H1 (cell line): ENCODE measurements around the gene CCDC88C. TPM values are rescaled to one million over a fixed set of nuclear protein-coding genes. Genes with fewer than 3 reads are reported as not detected.

Experiments
- CTCF ChIA-PET: fragments of 300-600 bp; sonication (Branson Sonifier 250); formaldehyde crosslinking; loops from one replicate; lab custom pipeline; 2021; ENCODE audit not compliant: partially characterized antibody; lab: Charles Lee
- POLR2A ChIA-PET: fragments of 300-600 bp; sonication (Branson Sonifier 250); formaldehyde crosslinking; loops from one replicate; lab custom pipeline; 2021; ENCODE audit warnings: inconsistent platforms; ENCODE audit not compliant: partially characterized antibody; lab: Charles Lee
- DNase-seq, 2 experiments: peaks; one replicate each; pipeline versions ENCODE4 v3.0.0 to v3.0.0-alpha.2; 2010 to 2022; ENCODE audit warnings: low spot score in 2 of 2, low read depth in 1 of 2, mixed read lengths in 1 of 2
- FAIRE-seq: peaks from 2 replicates; lab custom pipeline; 2011; peaks lifted over from hg19 to GRCh38; lab: Jason Lieb, UNC
- H2AFZ ChIP-seq: 2 replicates; pipeline ENCODE4 v1.8.1; 2012; ENCODE audit warnings: low read length, inconsistent platforms
- H2AK5ac ChIP-seq: 2 replicates; pipeline ENCODE4 v1.6.1; 2013; ENCODE audit warnings: low read depth, low read length
- H2BK120ac ChIP-seq: replicated peaks from 2 replicates; pipeline ENCODE3; 2013; ENCODE audit warnings: low read depth, low read length, inconsistent platforms
- H2BK12ac ChIP-seq: 2 replicates; pipeline ENCODE4 v1.6.1; 2013; ENCODE audit warnings: low read depth, low read length
- H2BK15ac ChIP-seq: 2 replicates; pipeline ENCODE4 v1.6.1; 2013; ENCODE audit warnings: low read length
- H2BK20ac ChIP-seq: 2 replicates; pipeline ENCODE4 v1.6.1; 2013; ENCODE audit warnings: low read length
- H2BK5ac ChIP-seq: 2 replicates; pipeline ENCODE4 v1.6.1; 2013; ENCODE audit warnings: low read depth, low read length
- H3K14ac ChIP-seq: 2 replicates; pipeline ENCODE4 v1.6.1; 2013; ENCODE audit warnings: inconsistent platforms; ENCODE audit not compliant: insufficient read length
- H3K18ac ChIP-seq: 2 replicates; pipeline ENCODE4 v1.6.1; 2013; ENCODE audit warnings: low read length; ENCODE audit errors: extremely low read depth
- H3K23ac ChIP-seq: 2 replicates; pipeline ENCODE4 v1.6.1; 2013; ENCODE audit warnings: inconsistent platforms; ENCODE audit not compliant: insufficient read length
- H3K23me2 ChIP-seq: 2 replicates; pipeline ENCODE4 v1.6.1; 2013; ENCODE audit warnings: low read depth, low read length
- H3K27ac ChIP-seq: 2 replicates; pipeline ENCODE4 v1.6.1; 2011; ENCODE audit warnings: low read depth, low read length, inconsistent platforms
- H3K27me3 ChIP-seq, 4 experiments: replicated peaks in 1 of 4; 1 replicate in 1 of 4; 2 replicates in 3 of 4; pipeline versions ENCODE4 v1.6.1 to v1.8.1; 2011 to 2013; ENCODE audit warnings: low read length in 3 of 4, mild to moderate bottlenecking in 3 of 4, inconsistent platforms in 2 of 4, mixed read lengths in 2 of 4, moderate library complexity in 1 of 4; ENCODE audit not compliant: control insufficient read depth in 3 of 4, insufficient read depth in 3 of 4; ENCODE audit errors: extremely low read depth in 1 of 4
- H3K36me3 ChIP-seq, 4 experiments: 2 replicates each; pipeline versions ENCODE4 v1.6.1 to v1.8.1; 2011 to 2013; ENCODE audit warnings: mild to moderate bottlenecking in 4 of 4, low read length in 3 of 4, moderate library complexity in 2 of 4, control low read depth in 1 of 4, inconsistent platforms in 1 of 4; ENCODE audit not compliant: insufficient read depth in 4 of 4, control insufficient read depth in 2 of 4
- H3K4ac ChIP-seq: replicated peaks from 2 replicates; pipeline ENCODE3; 2013; ENCODE audit warnings: low read length, low read depth, mixed read lengths, inconsistent platforms; ENCODE audit not compliant: insufficient read length
- H3K4me1 ChIP-seq, 4 experiments: replicated peaks in 1 of 4; 1 replicate in 1 of 4; 2 replicates in 3 of 4; pipeline versions ENCODE4 v1.6.1 to v1.8.1; 2011 to 2013; ENCODE audit warnings: low read length in 3 of 4, inconsistent platforms in 2 of 4, mixed read lengths in 1 of 4; ENCODE audit not compliant: insufficient read depth in 4 of 4, control insufficient read depth in 3 of 4
- H3K4me2 ChIP-seq, 2 experiments: 2 replicates each; pipeline versions ENCODE4 v1.6.1 to v1.8.1; 2011 to 2013; ENCODE audit warnings: low read depth in 2 of 2, low read length in 2 of 2, control low read depth in 1 of 2, inconsistent platforms in 1 of 2, mild to moderate bottlenecking in 1 of 2; ENCODE audit not compliant: insufficient read depth in 1 of 2
- H3K4me3 ChIP-seq, 4 experiments: fragments of 200-600, 300-600 bp in 1 of 4; sonication (generic), shearing (Covaris generic), sonication (Bioruptor Twin) in 1 of 4; 2 replicates each; pipeline versions ENCODE4 v1.5.1 to v1.8.1; 2011 to 2016; ENCODE audit warnings: low read length in 4 of 4, low read depth in 3 of 4, control low read depth in 2 of 4, inconsistent platforms in 2 of 4, mild to moderate bottlenecking in 2 of 4, mixed read lengths in 1 of 4, moderate library complexity in 1 of 4; ENCODE audit not compliant: insufficient read depth in 2 of 4; ENCODE audit errors: extremely low read depth in 1 of 4
- H3K56ac ChIP-seq: replicated peaks from 2 replicates; pipeline ENCODE3; 2013; ENCODE audit warnings: low read depth, mild to moderate bottlenecking, mixed read lengths, low read length, inconsistent platforms; ENCODE audit not compliant: insufficient read length
- H3K79me1 ChIP-seq: 2 replicates; pipeline ENCODE4 v1.6.1; 2013; ENCODE audit warnings: low read depth, low read length, control low read depth
- H3K79me2 ChIP-seq, 2 experiments: 2 replicates each; pipeline versions ENCODE4 v1.6.1 to v1.8.1; 2012 to 2013; ENCODE audit warnings: low read length in 2 of 2, mild to moderate bottlenecking in 2 of 2, inconsistent platforms in 1 of 2; ENCODE audit not compliant: insufficient read depth in 2 of 2, control insufficient read depth in 1 of 2
- H3K9ac ChIP-seq, 4 experiments: replicated peaks in 1 of 4; 1 replicate in 1 of 4; 2 replicates in 3 of 4; pipeline versions ENCODE4 v1.6.1 to v1.8.1; 2011 to 2013; ENCODE audit warnings: low read depth in 3 of 4, low read length in 3 of 4, control low read depth in 2 of 4, mild to moderate bottlenecking in 2 of 4, moderate library complexity in 2 of 4, inconsistent platforms in 1 of 4; ENCODE audit errors: extremely low read depth in 1 of 4
- H3K9me3 ChIP-seq, 2 experiments: 2 replicates each; pipeline versions ENCODE4 v1.6.1 to v1.8.1; 2012 to 2013; ENCODE audit warnings: mild to moderate bottlenecking in 2 of 2, moderate library complexity in 2 of 2, control low read depth in 1 of 2, inconsistent platforms in 1 of 2, low read depth in 1 of 2, low read length in 1 of 2, mixed read lengths in 1 of 2; ENCODE audit not compliant: insufficient read depth in 2 of 2
- H4K20me1 ChIP-seq, 2 experiments: replicated peaks in 1 of 2; 2 replicates each; pipeline versions ENCODE3 to v1.8.1; 2011 to 2013; ENCODE audit warnings: inconsistent platforms in 2 of 2, low read length in 2 of 2, mild to moderate bottlenecking in 1 of 2; ENCODE audit not compliant: insufficient read depth in 2 of 2, control insufficient read depth in 1 of 2
- H4K5ac ChIP-seq: 2 replicates; pipeline ENCODE4 v1.6.1; 2013; ENCODE audit warnings: low read length, low read depth, mixed read lengths, inconsistent platforms; ENCODE audit not compliant: insufficient read length
- H4K8ac ChIP-seq: 2 replicates; pipeline ENCODE4 v1.8.0; 2013; ENCODE audit warnings: mild to moderate bottlenecking, moderate library complexity, low read length, inconsistent platforms; ENCODE audit not compliant: insufficient read depth; ENCODE audit errors: extremely low read depth
- H4K91ac ChIP-seq: replicated peaks from 2 replicates; pipeline ENCODE3; 2013; ENCODE audit warnings: low read length, mixed read lengths, inconsistent platforms; ENCODE audit not compliant: insufficient read length
- HDAC6 ChIP-seq: IDR thresholded peaks from one replicate; pipeline ENCODE4 v1.7.1; 2012; ENCODE audit warnings: low read depth, mild to moderate bottlenecking, inconsistent platforms, low read length, moderate library complexity
- KDM1A ChIP-seq: fragments of 200-600, 300-600 bp; sonication (generic); IDR thresholded peaks from 2 replicates; pipeline ENCODE4 v1.7.1; 2016; ENCODE audit warnings: mild to moderate bottlenecking, low read length, borderline replicate concordance
- SP1 ChIP-seq: IDR thresholded peaks from 2 replicates; pipeline ENCODE4 v1.6.1; 2011; ENCODE audit warnings: low read depth, low read length
- SP4 ChIP-seq: IDR thresholded peaks from 2 replicates; pipeline ENCODE4 v1.6.1; 2012; ENCODE audit warnings: low read length, inconsistent platforms
- WGBS, 2 experiments: shearing (Covaris generic) in 1 of 2; methylation state at CpG; one replicate each; pipeline versions ENCODE4 v1.1.6 to v1.1.7; 2013 to 2015; ENCODE audit warnings: low lambda C conversion rate in 2 of 2, mixed read lengths in 2 of 2, inconsistent platforms in 1 of 2, low coverage in 1 of 2, missing lambda C conversion rate in 1 of 2; ENCODE audit not compliant: insufficient replicate concordance in 2 of 2, insufficient coverage in 1 of 2, insufficient read length in 1 of 2; ENCODE audit errors: extremely low coverage in 1 of 2, missing lambda C conversion rate in 1 of 2; 5-methylcytosine and 5-hydroxymethylcytosine counted together
- polyA plus RNA-seq, 7 experiments: library from polyadenylated mRNA; depleted of rRNA in 3 of 7; stranded (reverse) in 5 of 7; unstranded in 2 of 7; fragments of >200 nt in 5 of 7; fragments of 200-250 nt in 2 of 7; gene quantifications; 1 replicate in 5 of 7; 2 replicates in 1 of 7; 4 replicates in 1 of 7; pipeline versions ENCODE4 v1.2.1 to v1.2.3, GENCODE V29; 2011 to 2013; ENCODE audit warnings: missing spikeins in 2 of 7, mixed read lengths in 2 of 7
- total RNA-seq: library from RNA; stranded (reverse); fragmentation: NEBNext Ultra II Directional; extraction: Animal tissue kit (Norgen Biotek cat#: 25700); gene quantifications from 2 replicates; pipeline ENCODE4 v1.2.1, GENCODE V29; 2021

CCDC88C gene
- total and polyA plus RNA-seq, 2 of the 8 experiments (the other 6 are each of a cell fraction or from before 2014, with no cell fraction given) = 10.3 to 57.7 TPM

- H4K5ac ChIP-seq = no peak overlapping the region
- H3K9ac ChIP-seq = no peak overlapping the region
- no peak overlapping the region for H3K14ac ChIP-seq
- WGBS, 2 experiments = 98% methylated on average over 6 of the region's 6 CpGs; no CpG with 5 or more reads in 1 of the 2 experiments
- H2AFZ ChIP-seq = no peak overlapping the region
- H2BK5ac ChIP-seq = no peak overlapping the region
- no peak overlapping the region for H2BK12ac ChIP-seq
- H2AK5ac ChIP-seq = no peak overlapping the region
- H3K4me3 ChIP-seq = no peak overlapping the region
- H3K23ac ChIP-seq = no peak overlapping the region
- no peaks in the 10 kb centered on the region for H3K79me2 ChIP-seq
- H4K8ac ChIP-seq = no peak overlapping the region
- H3K56ac ChIP-seq = no peak overlapping the region
- H2BK15ac ChIP-seq = no peak overlapping the region
- no peak overlapping the region for H2BK120ac ChIP-seq
- TF ChIP-seq SP4 = no peak
- no peak for TF ChIP-seq KDM1A
- TF ChIP-seq HDAC6 = no peak
- TF ChIP-seq SP1 = no peak
- no peaks in the 10 kb centered on the region for H3K27me3 ChIP-seq
- no peak overlapping the region for H3K18ac ChIP-seq
- peaks cover 31 to 50% (median 48%) of the 10 kb centered on the region in 4 experiments for H3K36me3 ChIP-seq
- H3K4ac ChIP-seq = no peak overlapping the region
- H3K27ac ChIP-seq = no peak overlapping the region
- ChIA-PET CTCF (interaction anchor here (1.1 to 8.2 kb wide), 3 partner anchors 9 to 101 kb away, joined by 3 to 51 read pairs (median 4); no protein-coding TSS in a partner anchor), POLR2A (no interaction called here)
- H3K23me2 ChIP-seq = no peaks in the 10 kb centered on the region
- no peak for DNase-seq
- peaks cover 0 to 4% of the 10 kb centered on the region in 2 experiments for H4K20me1 ChIP-seq
- no peaks in the 10 kb centered on the region for H3K4me1 ChIP-seq
- no peak overlapping the region for H3K4me2 ChIP-seq
- H3K79me1 ChIP-seq = no peaks in the 10 kb centered on the region
- no peak overlapping the region for H2BK20ac ChIP-seq
- peaks cover 17 to 27% of the 10 kb centered on the region in 2 experiments for H3K9me3 ChIP-seq
- FAIRE-seq = no peak
- no peak overlapping the region for H4K91ac ChIP-seq
Measured at GRCh38 chr14:91315844-91316267, 101.8 kb downstream of the CCDC88C start.
